C4-2B (cell line): ENCODE data around the gene AGAP6.
"Not testable (repeated sequence)": the region's sequence is repeated elsewhere in the genome, so short reads cannot be mapped to it uniquely, and the experiment has no call there.

Experiments used
- H3K27ac ChIP-seq: fragments of 450-650 bp; 2 replicates; pipeline ENCODE4 v1.5.1; 2017
- CTCF ChIP-seq: fragments of 450-650 bp; conservative IDR thresholded peaks from 2 replicates; pipeline ENCODE4 v1.5.1; 2017; ENCODE audit warnings: mild to moderate bottlenecking
- ZFX ChIP-seq: fragments of 450-650 bp; IDR thresholded peaks from 2 replicates; pipeline ENCODE4 v1.6.1; 2017

Gene AGAP6

GRCh38 chr10:49988376-49988775, at the start of gene AGAP6:
Gene AGAP6, plus strand, starts transcription at chr10:49988406. Its CDS starts 310 bp downstream, at chr10:49988716.
- not testable (repeated sequence) for H3K27ac ChIP-seq

DNA sequence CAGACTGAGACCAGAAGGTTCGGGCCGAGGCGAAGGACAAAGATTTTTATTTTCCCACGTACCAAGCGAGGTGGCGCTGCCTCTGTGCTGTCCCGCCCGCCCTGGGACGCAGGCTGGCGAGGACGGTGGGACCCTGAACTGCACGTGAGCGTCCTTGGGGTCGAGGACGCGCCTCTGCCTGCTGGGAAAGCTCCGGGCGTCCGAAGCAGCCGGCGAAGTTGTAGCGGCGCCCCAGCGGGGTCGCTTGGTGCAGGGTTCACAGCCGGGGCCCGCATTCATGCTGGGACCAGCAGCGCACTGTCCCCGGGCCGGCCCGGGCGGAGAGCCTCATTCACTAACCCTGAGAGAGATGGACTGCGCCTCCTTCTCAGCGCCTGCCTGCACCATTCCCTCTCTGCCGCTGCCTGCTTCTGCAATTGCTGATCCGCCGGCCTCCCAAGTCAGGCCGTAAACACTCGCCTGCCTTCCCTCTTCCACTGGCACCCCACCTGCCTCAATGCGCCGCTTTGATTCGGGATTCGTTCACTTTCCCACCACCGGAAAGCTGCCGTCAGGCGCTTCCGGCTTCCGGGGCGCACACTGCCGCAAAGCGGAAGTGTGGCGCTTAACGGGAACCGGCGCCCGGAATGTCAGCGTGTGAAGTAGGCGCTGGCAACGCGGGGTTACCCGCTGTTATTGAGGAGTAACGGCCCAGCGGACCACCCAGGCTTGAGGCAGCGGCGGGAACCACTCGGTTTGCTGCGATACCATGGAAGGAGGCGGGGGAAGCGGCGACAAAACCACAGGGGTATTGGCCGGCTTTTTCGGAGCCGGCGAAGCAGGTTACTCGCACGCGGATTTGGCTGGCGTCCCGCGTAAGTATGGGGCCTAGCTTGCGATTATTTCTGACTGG, 46.5 kb upstream of the AGAP6 start, which contains the start of the genes PARG and TIMM23B:
Gene PARG (minus strand): TSS at position 581 of the 892 bp plus-strand sequence. CDS start 302 bp downstream, at position 279.
Gene TIMM23B (plus strand): TSS at position 607 of the 892 bp plus-strand sequence. CDS start 142 bp downstream, at position 749.
- peak within 1 kb of the TSS; percentile 74 for H3K27ac ChIP-seq
- TF ChIP-seq ZFX (peak; percentile 40), CTCF (0 out of 2 replicates have a peak, but pooled peaks have one; percentile 6)

DNA sequence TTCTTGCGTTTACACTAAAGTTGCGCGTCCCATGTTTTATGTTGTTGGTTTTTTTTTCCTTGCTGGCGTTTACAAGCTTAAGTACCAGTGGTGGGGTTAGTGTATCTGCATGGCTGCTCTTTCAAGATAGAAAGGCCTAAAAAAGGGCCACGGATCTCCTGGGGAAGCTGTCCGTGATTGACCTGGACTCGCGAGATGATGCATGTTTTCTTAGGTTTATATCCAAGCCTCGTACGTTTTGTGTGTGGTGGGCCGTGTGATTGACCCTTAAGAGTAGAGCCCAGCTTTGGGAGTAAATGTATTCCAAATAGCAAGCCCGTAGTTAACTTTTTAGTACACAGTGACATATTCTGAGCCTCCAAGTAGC, 45.9 kb upstream of the AGAP6 start:
- peak overlapping the region; percentile 74 for H3K27ac ChIP-seq

GRCh38 chr10:49943607-49944006, 44.6 kb upstream of the AGAP6 start:
- H3K27ac ChIP-seq = not testable (repeated sequence)

GRCh38 chr10:49948142-49948541, 40.1 kb upstream of the AGAP6 start:
- not testable (repeated sequence) for H3K27ac ChIP-seq

GRCh38 chr10:49948737-49949136, 39.5 kb upstream of the AGAP6 start:
- not testable (repeated sequence) for H3K27ac ChIP-seq

GRCh38 chr10:49952006-49952405, 36.2 kb upstream of the AGAP6 start:
- not testable (repeated sequence) for H3K27ac ChIP-seq

DNA sequence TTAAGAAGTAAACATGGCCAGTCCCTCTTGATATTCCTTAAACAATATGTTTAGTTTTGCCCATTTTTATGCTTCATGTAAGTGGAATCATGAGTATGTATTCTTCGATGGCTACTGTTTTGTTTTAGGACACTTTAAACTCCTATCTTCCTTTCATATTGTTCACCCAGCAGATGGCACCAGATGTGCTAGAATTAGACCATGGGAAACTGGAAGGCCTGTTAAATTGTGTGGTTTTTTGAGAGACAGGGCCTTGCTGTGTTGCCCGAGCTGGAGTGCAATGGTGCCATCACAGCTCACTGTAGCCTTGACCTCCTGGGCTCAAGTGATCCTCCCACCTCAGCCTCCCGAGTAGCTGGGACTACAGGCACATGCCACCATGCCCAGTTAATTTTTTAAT, 35.1 kb upstream of the AGAP6 start:
- H3K27ac ChIP-seq = not testable (repeated sequence)

GRCh38 chr10:49970331-49970857, 17.8 kb upstream of the AGAP6 start:
- H3K27ac ChIP-seq = not testable (repeated sequence)

- not testable (repeated sequence) for H3K27ac ChIP-seq
Observed at GRCh38 chr10:49971466-49971865, 16.7 kb upstream of the AGAP6 start.

- H3K27ac ChIP-seq = not testable (repeated sequence)
Observed at GRCh38 chr10:49972094-49972493, 16.1 kb upstream of the AGAP6 start.

DNA sequence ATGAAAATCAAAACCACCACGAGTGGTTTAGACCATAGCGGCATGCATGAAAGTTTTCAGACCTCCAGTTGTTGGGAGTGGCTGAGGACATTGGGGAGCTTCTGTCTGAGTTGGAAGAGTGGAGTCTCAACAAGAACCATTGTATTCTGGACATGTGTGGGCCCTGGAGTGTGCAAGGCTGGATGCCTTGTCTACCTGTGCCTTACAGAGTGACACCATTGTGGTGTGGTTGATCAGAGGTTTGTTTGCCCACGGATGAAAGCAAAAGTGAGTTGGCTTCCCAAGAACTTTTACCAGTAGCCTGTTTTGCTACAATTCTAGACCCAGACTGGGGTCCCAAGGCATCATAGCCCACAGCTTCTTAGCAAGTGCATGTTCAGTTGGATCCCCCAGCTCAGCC, 10.4 kb upstream of the AGAP6 start:
- not testable (repeated sequence) for H3K27ac ChIP-seq

DNA sequence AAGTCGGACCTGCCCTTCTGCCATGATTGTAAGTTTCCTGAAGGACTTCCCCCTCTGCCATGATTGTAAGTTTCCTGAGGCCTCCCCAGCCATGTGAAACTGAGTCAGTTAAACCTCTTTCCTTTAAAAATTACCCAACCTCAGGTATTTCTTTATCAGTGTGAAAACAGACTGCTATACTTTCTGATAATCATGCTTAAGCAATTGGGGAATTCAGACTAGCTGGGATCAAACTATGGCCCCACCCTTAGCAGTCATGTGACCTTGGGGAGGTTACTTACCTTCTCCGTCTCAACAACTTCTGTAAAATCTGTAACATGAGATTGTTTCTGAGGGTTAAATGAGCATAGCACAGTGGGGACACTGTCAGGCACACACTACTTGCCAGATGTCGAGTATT, 999 bp upstream of the AGAP6 start:
- not testable (repeated sequence) for H3K27ac ChIP-seq

- H3K27ac ChIP-seq = not testable (repeated sequence)
Observed at GRCh38 chr10:49995321-49995720, 7.1 kb downstream of the AGAP6 start.

GRCh38 chr10:50014024-50014423, 25.8 kb downstream of the AGAP6 start:
- not testable (repeated sequence) for H3K27ac ChIP-seq

DNA sequence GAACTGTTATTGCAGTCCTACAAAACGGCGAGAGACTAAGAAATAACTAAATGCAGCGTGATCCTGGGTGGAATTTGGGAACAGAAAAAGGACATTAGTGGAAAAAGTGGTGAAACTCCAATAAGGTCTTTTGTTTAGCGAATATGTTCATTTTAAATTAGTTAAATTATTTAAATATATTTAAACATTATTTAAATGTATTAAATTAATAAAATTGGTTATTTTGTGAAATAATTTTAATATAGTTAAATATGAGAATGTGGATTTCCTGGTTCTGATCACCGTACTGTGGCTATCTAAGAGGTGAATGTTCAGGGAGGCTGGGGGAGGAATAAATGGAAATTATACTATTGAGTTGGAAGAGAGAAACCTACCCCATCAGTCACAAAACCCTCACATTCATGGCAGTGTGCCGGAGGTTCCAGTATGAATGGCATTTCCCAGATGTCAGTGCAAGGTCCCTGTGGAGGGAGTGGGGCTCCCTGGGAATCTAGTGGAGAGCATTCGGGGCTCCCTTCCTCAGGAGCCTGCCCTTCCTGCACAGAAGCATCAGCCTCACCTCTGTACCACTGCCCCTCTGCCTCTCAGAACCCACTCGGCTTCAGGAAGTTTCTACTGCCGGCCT, 27.5 kb downstream of the AGAP6 start:
- not testable (repeated sequence) for H3K27ac ChIP-seq

GRCh38 chr10:50016926-50017325, 28.7 kb downstream of the AGAP6 start:
- H3K27ac ChIP-seq = not testable (repeated sequence)

GRCh38 chr10:50017646-50018045, 29.4 kb downstream of the AGAP6 start:
- not testable (repeated sequence) for H3K27ac ChIP-seq

DNA sequence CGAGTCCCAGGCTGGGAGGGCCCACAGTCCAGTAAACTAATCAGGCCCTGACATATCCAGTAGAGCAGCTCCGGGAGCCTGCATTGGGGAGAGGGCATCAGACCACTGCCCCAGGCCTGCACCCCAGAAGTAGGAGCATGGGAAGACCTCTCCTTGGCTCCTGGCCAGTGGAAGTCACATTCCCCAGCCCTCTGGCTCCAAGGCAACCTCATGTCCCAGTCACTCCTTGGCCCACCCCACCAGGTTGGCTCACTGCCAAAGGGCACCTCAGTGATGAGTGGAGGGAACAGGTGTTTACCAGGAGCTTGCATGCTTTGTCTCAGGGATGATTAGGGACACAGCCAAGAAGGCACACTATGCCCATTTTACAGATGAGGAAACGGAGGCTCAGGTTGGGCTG, 31.1 kb downstream of the AGAP6 start:
- not testable (repeated sequence) for H3K27ac ChIP-seq

DNA sequence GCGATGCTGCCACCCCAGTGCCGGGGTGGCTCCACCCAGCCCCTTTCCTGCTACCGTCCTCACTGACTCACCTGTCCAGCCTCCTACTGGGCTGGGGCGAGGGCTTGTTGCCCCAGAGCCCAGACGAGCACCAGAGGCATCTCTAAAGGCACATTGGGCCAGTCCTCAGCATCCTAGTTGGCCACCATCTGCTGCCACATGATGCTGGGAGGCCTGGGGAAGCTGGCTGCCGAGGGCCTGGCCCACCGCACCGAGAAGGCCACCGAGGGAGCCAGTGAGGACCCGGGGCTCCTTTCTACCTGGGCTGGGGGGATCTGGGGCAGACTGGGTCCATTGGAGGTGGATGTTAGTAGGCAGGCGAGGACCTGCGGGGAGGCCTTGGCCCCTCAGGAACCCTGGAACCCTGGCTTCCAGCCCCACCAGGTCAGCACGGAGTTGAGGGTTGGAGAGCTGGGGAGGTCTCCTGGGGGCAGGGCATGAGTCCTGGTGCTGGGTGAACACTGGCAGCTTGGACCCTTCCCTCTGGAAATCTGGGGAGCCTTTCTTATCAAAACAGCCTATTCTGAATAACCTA, 32.3 kb downstream of the AGAP6 start:
- H3K27ac ChIP-seq = not testable (repeated sequence)
